ENCODE results near the gene CAPZA1.

CAPZA1 gene

GRCh38 chr1:112697781-112698201 lies 78.2 kb downstream of the CAPZA1 start:
- no peak for DNase-seq (ENCODE audit: low spot score)
- TF ChIP-seq, protein P1, sequence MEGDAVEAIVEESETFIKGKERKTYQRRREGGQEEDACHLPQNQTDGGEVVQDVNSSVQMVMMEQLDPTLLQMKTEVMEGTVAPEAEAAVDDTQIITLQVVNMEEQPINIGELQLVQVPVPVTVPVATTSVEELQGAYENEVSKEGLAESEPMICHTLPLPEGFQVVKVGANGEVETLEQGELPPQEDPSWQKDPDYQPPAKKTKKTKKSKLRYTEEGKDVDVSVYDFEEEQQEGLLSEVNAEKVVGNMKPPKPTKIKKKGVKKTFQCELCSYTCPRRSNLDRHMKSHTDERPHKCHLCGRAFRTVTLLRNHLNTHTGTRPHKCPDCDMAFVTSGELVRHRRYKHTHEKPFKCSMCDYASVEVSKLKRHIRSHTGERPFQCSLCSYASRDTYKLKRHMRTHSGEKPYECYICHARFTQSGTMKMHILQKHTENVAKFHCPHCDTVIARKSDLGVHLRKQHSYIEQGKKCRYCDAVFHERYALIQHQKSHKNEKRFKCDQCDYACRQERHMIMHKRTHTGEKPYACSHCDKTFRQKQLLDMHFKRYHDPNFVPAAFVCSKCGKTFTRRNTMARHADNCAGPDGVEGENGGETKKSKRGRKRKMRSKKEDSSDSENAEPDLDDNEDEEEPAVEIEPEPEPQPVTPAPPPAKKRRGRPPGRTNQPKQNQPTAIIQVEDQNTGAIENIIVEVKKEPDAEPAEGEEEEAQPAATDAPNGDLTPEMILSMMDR (IDR thresholded peaks at IDR 0.05; ENCODE audit: extremely low read depth, missing control alignments) = no peak

- TF ChIP-seq, protein P1 (IDR thresholded peaks at IDR 0.05; ENCODE audit: extremely low read depth, missing control alignments) = no peak
- no peak for DNase-seq (ENCODE audit: low spot score)
Measured at GRCh38 chr1:112698366-112699310, 79.0 kb downstream of the CAPZA1 start.

GRCh38 chr1:112699425-112700144 lies 80.0 kb downstream of the CAPZA1 start:
- no peak for DNase-seq (ENCODE audit: low spot score)
- TF ChIP-seq, protein P1 (IDR thresholded peaks at IDR 0.05; ENCODE audit: extremely low read depth, missing control alignments) = no peak

DNA sequence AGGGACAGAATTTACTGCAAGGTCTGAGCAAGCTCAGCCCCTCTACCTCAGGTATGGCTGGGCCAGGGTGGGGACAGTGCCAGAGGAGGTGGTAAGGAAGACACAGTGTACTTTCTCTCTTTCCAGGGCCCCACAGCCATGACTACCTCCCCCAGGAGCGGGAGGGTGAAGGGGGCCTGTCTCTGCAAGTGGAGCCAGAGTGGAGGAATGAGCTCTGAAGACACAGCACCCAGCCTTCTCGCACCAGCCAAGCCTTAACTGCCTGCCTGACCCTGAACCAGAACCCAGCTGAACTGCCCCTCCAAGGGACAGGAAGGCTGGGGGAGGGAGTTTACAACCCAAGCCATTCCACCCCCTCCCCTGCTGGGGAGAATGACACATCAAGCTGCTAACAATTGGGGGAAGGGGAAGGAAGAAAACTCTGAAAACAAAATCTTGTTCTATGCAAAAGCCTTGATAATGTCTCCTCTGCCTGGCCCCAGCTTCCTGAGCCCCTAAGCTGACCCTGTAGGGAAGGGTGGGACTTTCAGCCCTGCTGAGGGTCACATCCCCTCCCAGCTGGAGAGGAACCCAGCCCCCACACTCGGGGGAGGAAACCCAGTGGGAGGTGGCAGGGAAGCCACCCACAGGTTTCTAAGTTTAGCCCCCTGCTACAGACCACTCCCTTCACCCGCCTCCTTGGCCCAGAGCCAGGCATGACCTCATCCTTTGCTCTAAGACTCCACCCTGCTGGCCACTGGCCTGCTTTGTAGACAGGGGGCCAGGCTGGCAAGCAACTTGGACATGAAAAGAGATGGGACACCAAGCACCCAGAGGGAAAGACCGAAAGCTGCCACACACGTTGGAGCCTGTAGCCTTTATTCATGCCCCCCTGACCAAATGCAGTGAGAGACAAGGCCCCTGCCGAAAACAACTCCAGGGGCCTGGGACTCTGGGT lies 80.9 kb downstream of the CAPZA1 start:
- peak; percentile 79 for DNase-seq (ENCODE audit: low spot score)
- TF ChIP-seq, protein P1 (IDR thresholded peaks at IDR 0.05; ENCODE audit: extremely low read depth, missing control alignments) = no peak

- DNase-seq (ENCODE audit: low spot score) = no peak
- TF ChIP-seq, protein P1 (IDR thresholded peaks at IDR 0.05; ENCODE audit: extremely low read depth, missing control alignments) = no peak
Measured at GRCh38 chr1:112701227-112702066, 81.8 kb downstream of the CAPZA1 start.

- TF ChIP-seq, protein P1 (IDR thresholded peaks at IDR 0.05; ENCODE audit: extremely low read depth, missing control alignments) = no peak
Measured at GRCh38 chr1:112702067-112702395, 82.4 kb downstream of the CAPZA1 start.

More at GRCh38 chr1:112702067-112702395, 82.4 kb downstream of the CAPZA1 start:
- no peak for DNase-seq (ENCODE audit: low spot score)

Measured in GM20000 (cell line).